Measurements from ENCODE around the gene WNK4. TPM values are rescaled to one million over a fixed set of nuclear protein-coding genes. Genes with fewer than 3 reads are reported as not detected.
A peak's percentile ranks its signal among the peaks of the same experiment; 100 is the strongest.

Gene WNK4
- total RNA-seq, 1 donor from 2014 or later = 0.67 TPM

- Histone ChIP-seq H3K27me3 (ENCODE audit: control insufficient read depth, insufficient read depth, low read length) (no peaks in the 10 kb centered on the region), H3K36me3 (ENCODE audit: control insufficient read depth, insufficient read depth, low read length) (no peaks in the 10 kb centered on the region), H3K4me3 (ENCODE audit: low read depth, low read length) (peak within 1 kb of the TSS; percentile 67)
- TF ChIP-seq CTCF (IDR thresholded peaks at IDR 0.05; ENCODE audit: insufficient read depth, low read length, poor library complexity, severe bottlenecking) = no peak
- peak; percentile 31 for DNase-seq (ENCODE audit: low read depth)
Measured at GRCh38 chr17:42744806-42745617, 35.4 kb upstream of the WNK4 start, which contains the start of gene EZH1. Gene EZH1, minus strand, starts transcription at chr17:42745040. Its CDS starts 16,099 bp downstream, at chr17:42728941.

GRCh38 chr17:42748202-42748907, 32.1 kb upstream of the WNK4 start:
- Histone ChIP-seq H3K4me3 (ENCODE audit: low read depth, low read length) (no peak overlapping the region), H3K27me3 (ENCODE audit: control insufficient read depth, insufficient read depth, low read length) (peaks cover 2% of the 10 kb centered on the region), H3K36me3 (ENCODE audit: control insufficient read depth, insufficient read depth, low read length) (no peaks in the 10 kb centered on the region)
- no peak for TF ChIP-seq CTCF (IDR thresholded peaks at IDR 0.05; ENCODE audit: insufficient read depth, low read length, poor library complexity, severe bottlenecking)
- no peak for DNase-seq (ENCODE audit: low read depth)

GRCh38 chr17:42748908-42749798, 31.3 kb upstream of the WNK4 start:
- Histone ChIP-seq H3K36me3 (ENCODE audit: control insufficient read depth, insufficient read depth, low read length) (no peaks in the 10 kb centered on the region), H3K27me3 (ENCODE audit: control insufficient read depth, insufficient read depth, low read length) (peaks cover 2% of the 10 kb centered on the region), H3K4me3 (ENCODE audit: low read depth, low read length) (no peak overlapping the region)
- TF ChIP-seq CTCF (IDR thresholded peaks at IDR 0.05; ENCODE audit: insufficient read depth, low read length, poor library complexity, severe bottlenecking) = no peak
- no peak for DNase-seq (ENCODE audit: low read depth)

- Histone ChIP-seq H3K36me3 (ENCODE audit: control insufficient read depth, insufficient read depth, low read length) (no peaks in the 10 kb centered on the region), H3K4me3 (ENCODE audit: low read depth, low read length) (no peak overlapping the region), H3K27me3 (ENCODE audit: control insufficient read depth, insufficient read depth, low read length) (peaks cover 2% of the 10 kb centered on the region)
- TF ChIP-seq CTCF (IDR thresholded peaks at IDR 0.05; ENCODE audit: insufficient read depth, low read length, poor library complexity, severe bottlenecking) = no peak
- DNase-seq (ENCODE audit: low read depth) = no peak
Measured at GRCh38 chr17:42750739-42751344, 29.6 kb upstream of the WNK4 start.

- no peak for DNase-seq (ENCODE audit: low read depth)
- no peak for TF ChIP-seq CTCF (IDR thresholded peaks at IDR 0.05; ENCODE audit: insufficient read depth, low read length, poor library complexity, severe bottlenecking)
- Histone ChIP-seq H3K27me3 (ENCODE audit: control insufficient read depth, insufficient read depth, low read length) (peaks cover 2% of the 10 kb centered on the region), H3K4me3 (ENCODE audit: low read depth, low read length) (no peak overlapping the region), H3K36me3 (ENCODE audit: control insufficient read depth, insufficient read depth, low read length) (no peaks in the 10 kb centered on the region)
Measured at GRCh38 chr17:42751628-42752027, 28.8 kb upstream of the WNK4 start.

All from kidney epithelial cell (primary cell).